ENCODE results near the gene PAWR.

Gene PAWR

GRCh38 chr12:79546466-79547043, 144.2 kb downstream of the PAWR start:
- TF ChIP-seq, protein P1, sequence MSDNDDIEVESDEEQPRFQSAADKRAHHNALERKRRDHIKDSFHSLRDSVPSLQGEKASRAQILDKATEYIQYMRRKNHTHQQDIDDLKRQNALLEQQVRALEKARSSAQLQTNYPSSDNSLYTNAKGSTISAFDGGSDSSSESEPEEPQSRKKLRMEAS (IDR thresholded peaks at IDR 0.05), result no peak
- TF ChIP-seq REST (IDR thresholded peaks at IDR 0.05; ENCODE audit: low read depth), result no peak
- TF ChIP-seq TAF1 (IDR thresholded peaks at IDR 0.05; ENCODE audit: low read depth), result no peak

DNA sequence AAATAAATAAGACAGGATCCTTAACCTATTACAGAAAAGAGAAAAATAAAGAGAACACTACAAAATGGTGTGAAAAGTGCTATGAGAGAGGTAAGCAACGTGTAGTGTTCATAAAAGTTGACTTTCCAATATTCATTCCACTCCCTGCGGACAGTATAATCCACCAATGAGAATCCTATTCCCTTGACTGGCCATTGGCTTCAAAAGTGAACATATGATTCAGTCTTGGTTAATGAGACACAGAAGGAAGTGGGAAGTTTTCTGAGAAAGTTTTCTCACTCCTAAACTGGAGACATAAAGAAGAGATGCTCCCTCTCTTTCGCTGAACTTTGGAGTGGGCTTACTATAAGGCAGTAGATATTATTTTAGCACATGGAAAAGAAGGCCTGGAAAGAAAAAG, 153.1 kb downstream of the PAWR start:
- TF ChIP-seq, protein P1 (IDR thresholded peaks at IDR 0.05), result no peak
- TF ChIP-seq FOXM1 (IDR thresholded peaks at IDR 0.05; ENCODE audit: borderline replicate concordance, low read depth), result no peak
- TF ChIP-seq, protein P2, sequence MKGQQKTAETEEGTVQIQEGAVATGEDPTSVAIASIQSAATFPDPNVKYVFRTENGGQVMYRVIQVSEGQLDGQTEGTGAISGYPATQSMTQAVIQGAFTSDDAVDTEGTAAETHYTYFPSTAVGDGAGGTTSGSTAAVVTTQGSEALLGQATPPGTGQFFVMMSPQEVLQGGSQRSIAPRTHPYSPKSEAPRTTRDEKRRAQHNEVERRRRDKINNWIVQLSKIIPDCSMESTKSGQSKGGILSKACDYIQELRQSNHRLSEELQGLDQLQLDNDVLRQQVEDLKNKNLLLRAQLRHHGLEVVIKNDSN (IDR thresholded peaks at IDR 0.05), result no peak
- TF ChIP-seq CEBPB (IDR thresholded peaks at IDR 0.05), result no peak
- TF ChIP-seq TCF12 (IDR thresholded peaks at IDR 0.05; ENCODE audit: low read depth), result no peak
- no peak for TF ChIP-seq TEAD4 (IDR thresholded peaks at IDR 0.05)
- TF ChIP-seq TAF1 (IDR thresholded peaks at IDR 0.05; ENCODE audit: low read depth), result no peak
- no peak for TF ChIP-seq ZBTB7A (IDR thresholded peaks at IDR 0.05; ENCODE audit: low read depth)
- TF ChIP-seq EGR1 (IDR thresholded peaks at IDR 0.05), result no peak
- TF ChIP-seq REST (IDR thresholded peaks at IDR 0.05; ENCODE audit: low read depth), result no peak
- TF ChIP-seq NFIC (IDR thresholded peaks at IDR 0.05), result no peak

DNA sequence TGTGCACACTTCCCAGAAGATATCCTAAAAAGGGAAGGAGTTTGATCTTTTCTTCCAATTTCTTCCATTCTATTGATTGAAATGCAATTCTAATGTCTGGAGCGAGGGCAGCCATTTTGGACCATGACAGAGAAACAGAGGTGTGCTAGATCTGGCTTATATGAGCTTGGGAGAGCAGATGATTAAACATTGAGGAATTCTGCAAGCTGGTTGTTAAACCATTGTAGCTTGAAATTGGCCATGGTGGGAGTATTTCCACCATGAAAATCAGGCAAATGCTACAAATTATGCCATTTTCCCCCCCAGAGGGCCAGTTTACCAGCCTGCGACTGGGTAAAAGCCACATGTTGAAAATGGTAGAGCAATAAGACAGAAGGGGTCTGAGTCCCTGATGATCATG, 155.0 kb downstream of the PAWR start:
- TF ChIP-seq TEAD4 (IDR thresholded peaks at IDR 0.05), result peak; percentile 12; the same call in 1 of the 2 replicates
- TF ChIP-seq EGR1 (IDR thresholded peaks at IDR 0.05), result no peak
- TF ChIP-seq FOXM1 (IDR thresholded peaks at IDR 0.05; ENCODE audit: borderline replicate concordance, low read depth), result no peak
- peak; percentile 56; the same call in 1 of the 2 replicates for TF ChIP-seq YY1 (IDR thresholded peaks at IDR 0.05; ENCODE audit: low read depth)
